Measurements from ENCODE around the gene APOOL.

APOOL gene

DNA sequence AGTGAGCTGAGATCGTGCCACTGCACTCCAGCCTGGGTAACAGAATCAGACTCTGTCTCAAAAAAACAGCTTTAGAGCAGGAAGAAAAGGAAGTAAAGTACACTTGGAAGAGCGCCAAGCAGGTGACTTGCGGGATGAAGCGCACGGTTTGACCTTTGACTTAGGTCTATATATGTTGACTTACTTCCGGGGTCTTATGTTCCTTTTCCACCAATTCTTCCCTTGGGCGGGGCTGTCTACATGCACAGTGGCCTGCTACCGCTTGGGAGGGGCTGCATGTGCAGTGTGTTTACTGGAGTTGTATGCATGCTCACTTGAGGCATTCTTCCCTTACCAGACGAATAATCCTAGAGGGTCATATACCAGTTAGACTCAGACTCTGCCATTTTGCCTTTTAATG is 108.6 kb downstream of the APOOL start:
- Mint-ChIP-seq H3K4me3 (no peak overlapping the region), H3K27ac (no peak overlapping the region), H3K27me3 (ENCODE audit: low read depth, poor library complexity) (no peaks in the 10 kb centered on the region), H3K4me1 (peaks cover 9% of the 10 kb centered on the region), H3K36me3 (ENCODE audit: low read depth) (no peaks in the 10 kb centered on the region), H3K9me3 (peaks cover 31% of the 10 kb centered on the region)
- TF ChIP-seq, protein P1, sequence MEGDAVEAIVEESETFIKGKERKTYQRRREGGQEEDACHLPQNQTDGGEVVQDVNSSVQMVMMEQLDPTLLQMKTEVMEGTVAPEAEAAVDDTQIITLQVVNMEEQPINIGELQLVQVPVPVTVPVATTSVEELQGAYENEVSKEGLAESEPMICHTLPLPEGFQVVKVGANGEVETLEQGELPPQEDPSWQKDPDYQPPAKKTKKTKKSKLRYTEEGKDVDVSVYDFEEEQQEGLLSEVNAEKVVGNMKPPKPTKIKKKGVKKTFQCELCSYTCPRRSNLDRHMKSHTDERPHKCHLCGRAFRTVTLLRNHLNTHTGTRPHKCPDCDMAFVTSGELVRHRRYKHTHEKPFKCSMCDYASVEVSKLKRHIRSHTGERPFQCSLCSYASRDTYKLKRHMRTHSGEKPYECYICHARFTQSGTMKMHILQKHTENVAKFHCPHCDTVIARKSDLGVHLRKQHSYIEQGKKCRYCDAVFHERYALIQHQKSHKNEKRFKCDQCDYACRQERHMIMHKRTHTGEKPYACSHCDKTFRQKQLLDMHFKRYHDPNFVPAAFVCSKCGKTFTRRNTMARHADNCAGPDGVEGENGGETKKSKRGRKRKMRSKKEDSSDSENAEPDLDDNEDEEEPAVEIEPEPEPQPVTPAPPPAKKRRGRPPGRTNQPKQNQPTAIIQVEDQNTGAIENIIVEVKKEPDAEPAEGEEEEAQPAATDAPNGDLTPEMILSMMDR (IDR thresholded peaks at IDR 0.05), result no peak
- no peak for DNase-seq

DNA sequence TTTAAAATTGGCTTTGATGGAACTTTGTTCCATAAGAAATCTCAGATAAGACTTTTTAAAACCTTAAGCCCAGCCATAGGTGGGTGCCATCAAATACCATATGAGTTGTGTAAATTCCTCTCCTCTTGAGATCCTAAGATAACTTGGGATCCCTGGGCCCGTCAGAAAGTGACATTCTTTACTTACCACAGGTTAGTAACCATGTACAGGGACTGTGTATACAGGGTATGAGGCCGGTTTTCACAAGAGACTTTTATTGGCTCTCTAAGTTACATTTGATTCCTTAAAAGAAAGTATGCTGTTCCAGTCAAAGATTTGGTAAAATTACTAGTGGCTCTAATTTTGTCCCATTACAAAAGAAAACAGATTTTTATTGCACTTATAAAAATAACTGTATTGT is 110.1 kb downstream of the APOOL start:
- Mint-ChIP-seq H3K27ac (no peak overlapping the region), H3K9me3 (peaks cover 30% of the 10 kb centered on the region), H3K4me3 (no peak overlapping the region), H3K4me1 (peaks cover 9% of the 10 kb centered on the region), H3K27me3 (ENCODE audit: low read depth, poor library complexity) (no peaks in the 10 kb centered on the region), H3K36me3 (ENCODE audit: low read depth) (no peaks in the 10 kb centered on the region)
- TF ChIP-seq, protein P1 (IDR thresholded peaks at IDR 0.05), result no peak
- no peak for DNase-seq

DNA sequence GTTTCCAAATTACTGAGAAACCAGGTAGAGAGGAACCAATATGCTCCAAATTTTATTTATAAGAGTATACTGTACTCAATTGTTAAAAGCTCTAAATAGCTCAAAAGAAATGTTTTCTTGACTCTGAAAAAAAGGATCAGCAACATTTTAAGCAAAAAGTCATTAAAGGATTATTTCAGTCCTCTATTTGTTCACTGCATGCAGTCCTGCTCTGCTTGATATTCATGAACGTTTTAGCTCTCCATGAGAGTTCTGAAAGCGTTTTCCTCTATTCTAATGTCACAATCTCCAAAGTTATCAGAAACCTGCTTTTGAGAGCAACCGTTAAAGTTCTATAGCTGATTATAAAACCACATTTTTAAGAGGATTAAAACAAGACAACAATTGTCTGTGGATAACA is 110.5 kb downstream of the APOOL start:
- Mint-ChIP-seq H3K27me3 (ENCODE audit: low read depth, poor library complexity) (no peaks in the 10 kb centered on the region), H3K27ac (no peak overlapping the region), H3K9me3 (peaks cover 27% of the 10 kb centered on the region), H3K36me3 (ENCODE audit: low read depth) (no peaks in the 10 kb centered on the region), H3K4me3 (no peak overlapping the region), H3K4me1 (peaks cover 9% of the 10 kb centered on the region)
- no peak for DNase-seq
- TF ChIP-seq, protein P1 (IDR thresholded peaks at IDR 0.05), result no peak

DNA sequence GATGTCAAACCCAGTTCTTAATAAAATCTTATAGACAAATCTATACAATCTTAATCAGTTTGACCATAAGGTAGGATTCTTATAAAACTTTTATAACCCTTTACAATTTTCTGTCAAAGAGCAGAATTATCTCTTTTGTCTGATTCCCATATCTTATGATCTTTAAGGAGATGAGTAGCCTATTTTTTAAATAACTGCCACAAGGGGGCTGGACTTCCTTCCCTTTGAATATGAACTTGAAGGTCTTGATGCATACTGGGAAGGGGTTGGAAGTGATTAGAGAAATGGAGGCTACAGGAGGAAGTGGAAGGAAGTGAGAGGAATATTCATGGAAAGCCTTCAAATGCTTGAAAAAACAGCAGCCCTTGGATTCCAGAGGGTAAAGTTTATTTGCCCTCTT is 111.1 kb downstream of the APOOL start:
- H3K36me3 Mint-ChIP-seq (ENCODE audit: low read depth), result no peaks in the 10 kb centered on the region
- no peak overlapping the region for H3K4me3 Mint-ChIP-seq
- H3K27me3 Mint-ChIP-seq (ENCODE audit: low read depth, poor library complexity), result no peaks in the 10 kb centered on the region
- peak overlapping the region; percentile 70 for H3K27ac Mint-ChIP-seq
- TF ChIP-seq, protein P1 (IDR thresholded peaks at IDR 0.05), result no peak
- DNase-seq, result no peak
- peaks cover 9% of the 10 kb centered on the region for H3K4me1 Mint-ChIP-seq
- H3K9me3 Mint-ChIP-seq, result peaks cover 27% of the 10 kb centered on the region

DNA sequence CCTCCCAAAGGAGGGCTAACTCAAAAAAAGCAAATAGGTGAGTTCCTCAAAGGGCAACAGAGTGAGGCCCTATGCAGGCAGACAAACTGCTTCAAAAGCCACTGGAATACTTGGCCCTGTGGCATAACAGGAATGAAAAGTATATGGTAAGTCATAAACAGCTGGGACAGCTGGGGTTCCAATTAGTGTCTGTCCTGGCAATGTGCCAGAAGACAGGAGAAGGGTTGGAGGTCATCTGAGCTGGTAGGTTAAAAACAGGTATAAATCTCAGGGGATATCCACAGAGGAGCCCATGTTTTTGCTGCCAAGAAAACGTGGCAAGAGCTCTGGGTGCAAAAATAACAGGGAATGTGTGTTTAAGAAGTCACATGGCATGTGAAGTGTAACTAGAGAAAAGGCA is 111.6 kb downstream of the APOOL start:
- TF ChIP-seq, protein P1 (IDR thresholded peaks at IDR 0.05), result no peak
- Mint-ChIP-seq H3K27me3 (ENCODE audit: low read depth, poor library complexity) (no peaks in the 10 kb centered on the region), H3K4me3 (no peak overlapping the region), H3K9me3 (peaks cover 24% of the 10 kb centered on the region), H3K36me3 (ENCODE audit: low read depth) (no peaks in the 10 kb centered on the region), H3K4me1 (peaks cover 9% of the 10 kb centered on the region), H3K27ac (peak overlapping the region; percentile 33)
- DNase-seq, result no peak

DNA sequence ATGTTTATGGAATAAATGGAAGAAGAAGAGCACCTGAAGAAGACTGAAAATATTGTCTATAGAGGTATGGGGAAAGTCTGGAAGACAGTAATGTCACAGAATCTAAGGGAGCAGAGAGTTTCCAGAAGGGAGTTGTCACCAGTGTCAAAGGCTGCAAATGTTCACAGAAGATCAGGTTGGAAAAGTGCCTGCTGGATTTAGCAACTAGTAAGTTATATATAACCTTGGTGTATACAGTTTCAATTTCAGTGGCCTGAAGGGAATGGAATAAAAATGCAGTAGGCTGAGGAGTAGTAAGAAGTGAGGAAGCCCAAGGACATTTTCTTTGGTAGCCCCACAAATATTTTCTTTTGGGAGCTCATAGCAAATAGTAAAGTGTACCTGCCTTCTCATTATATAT is 132.7 kb downstream of the APOOL start:
- Mint-ChIP-seq H3K27me3 (ENCODE audit: low read depth, poor library complexity) (no peaks in the 10 kb centered on the region), H3K27ac (no peak overlapping the region), H3K9me3 (peaks cover 31% of the 10 kb centered on the region), H3K4me3 (no peak overlapping the region), H3K36me3 (ENCODE audit: low read depth) (no peaks in the 10 kb centered on the region), H3K4me1 (no peaks in the 10 kb centered on the region)
- no peak for DNase-seq
- TF ChIP-seq, protein P1 (IDR thresholded peaks at IDR 0.05), result no peak

Data from nephron progenitor cell (in vitro differentiated cells).